ENCODE data around the gene NFX1.
"Not testable (repeated sequence)": the region's sequence is repeated elsewhere in the genome, so short reads cannot be mapped to it uniquely, and the experiment has no call there.

NFX1 gene

GRCh38 chr9:33351547-33351946 lies 61.2 kb downstream of the NFX1 start:
- CTCF ChIA-PET, result interaction anchor here (0.7 to 9.7 kb wide), 2 partner anchors 10 to 22 kb away, joined by 3 to 95 read pairs; no protein-coding TSS in a partner anchor

DNA sequence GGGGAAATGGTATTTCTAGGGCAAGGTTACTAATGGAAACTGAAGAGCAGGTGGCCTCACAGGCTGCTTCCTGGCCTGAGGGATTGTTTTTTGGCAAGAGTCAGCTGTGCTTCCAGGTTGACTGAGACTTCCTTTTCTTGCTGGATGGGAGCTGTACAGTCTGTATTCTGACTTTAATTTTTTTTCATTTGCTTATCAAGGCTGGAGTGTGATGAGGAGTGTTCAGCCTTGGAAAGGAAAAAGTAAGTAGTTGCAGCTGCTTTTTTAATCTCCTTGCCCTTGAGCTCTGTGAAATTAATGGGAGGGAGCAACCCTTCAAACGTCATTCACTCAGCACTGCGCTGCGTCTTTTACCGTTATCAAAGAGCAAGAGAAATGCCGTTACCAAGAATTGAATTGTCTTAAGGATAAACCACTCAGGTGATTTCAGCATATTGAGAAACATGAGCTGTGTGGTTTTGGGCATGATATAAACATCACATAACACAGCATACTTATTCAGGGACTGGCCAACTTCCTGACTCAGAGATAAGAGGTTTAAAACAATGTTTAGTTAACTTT lies 64.4 kb downstream of the NFX1 start:
- CTCF ChIA-PET, result interaction anchor here (9.7 kb wide), 1 partner anchor 19 kb away, joined by 95 read pairs; no protein-coding TSS in a partner anchor
- H3K4me3 ChIP-seq (ENCODE audit: low read depth, low read length), result no peak overlapping the region
- POLR2A ChIA-PET, result no interaction called here
- TF ChIP-seq, protein P1, sequence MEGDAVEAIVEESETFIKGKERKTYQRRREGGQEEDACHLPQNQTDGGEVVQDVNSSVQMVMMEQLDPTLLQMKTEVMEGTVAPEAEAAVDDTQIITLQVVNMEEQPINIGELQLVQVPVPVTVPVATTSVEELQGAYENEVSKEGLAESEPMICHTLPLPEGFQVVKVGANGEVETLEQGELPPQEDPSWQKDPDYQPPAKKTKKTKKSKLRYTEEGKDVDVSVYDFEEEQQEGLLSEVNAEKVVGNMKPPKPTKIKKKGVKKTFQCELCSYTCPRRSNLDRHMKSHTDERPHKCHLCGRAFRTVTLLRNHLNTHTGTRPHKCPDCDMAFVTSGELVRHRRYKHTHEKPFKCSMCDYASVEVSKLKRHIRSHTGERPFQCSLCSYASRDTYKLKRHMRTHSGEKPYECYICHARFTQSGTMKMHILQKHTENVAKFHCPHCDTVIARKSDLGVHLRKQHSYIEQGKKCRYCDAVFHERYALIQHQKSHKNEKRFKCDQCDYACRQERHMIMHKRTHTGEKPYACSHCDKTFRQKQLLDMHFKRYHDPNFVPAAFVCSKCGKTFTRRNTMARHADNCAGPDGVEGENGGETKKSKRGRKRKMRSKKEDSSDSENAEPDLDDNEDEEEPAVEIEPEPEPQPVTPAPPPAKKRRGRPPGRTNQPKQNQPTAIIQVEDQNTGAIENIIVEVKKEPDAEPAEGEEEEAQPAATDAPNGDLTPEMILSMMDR (IDR thresholded peaks at IDR 0.05; ENCODE audit: insufficient read depth, low read length, missing control alignments), result no peak
- no peak for DNase-seq (ENCODE audit: low read depth, low spot score)

More at GRCh38 chr9:33351547-33351946, 61.2 kb downstream of the NFX1 start:
- TF ChIP-seq, protein P1 (IDR thresholded peaks at IDR 0.05; ENCODE audit: insufficient read depth, low read length, missing control alignments), result no peak
- DNase-seq (ENCODE audit: low read depth, low spot score), result no peak
- no peak overlapping the region for H3K4me3 ChIP-seq (ENCODE audit: low read depth, low read length)
- POLR2A ChIA-PET, result interaction anchor here (1.0 kb wide), 1 partner anchor 122 kb away, joined by 3 read pairs; the partner anchor contains the start of gene NOL6

DNA sequence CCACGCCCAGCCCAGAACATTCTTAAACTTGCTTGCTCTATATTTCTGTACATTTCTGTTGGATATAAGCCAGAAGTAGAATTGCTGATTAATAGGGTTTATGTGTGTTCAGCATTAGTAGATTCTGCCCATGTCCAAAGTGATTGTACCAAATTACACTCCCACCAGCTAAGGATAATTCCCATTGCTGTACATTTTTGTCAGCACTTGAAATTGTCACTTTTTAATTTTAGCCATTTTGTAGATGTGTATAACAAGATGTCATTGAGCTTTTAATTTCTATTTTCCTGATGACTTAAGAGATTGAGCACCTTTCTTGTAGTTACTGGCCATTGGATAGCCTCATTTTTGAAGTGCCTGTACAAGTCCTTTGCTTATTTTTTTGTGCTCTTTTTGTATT lies 65.6 kb downstream of the NFX1 start:
- ChIA-PET CTCF (interaction anchor here (1.2 to 9.7 kb wide), 3 partner anchors 18 to 111 kb away, joined by 3 to 95 read pairs (median 3); no protein-coding TSS in a partner anchor), POLR2A (no interaction called here)
- TF ChIP-seq, protein P1 (IDR thresholded peaks at IDR 0.05; ENCODE audit: insufficient read depth, low read length, missing control alignments), result no peak

DNA sequence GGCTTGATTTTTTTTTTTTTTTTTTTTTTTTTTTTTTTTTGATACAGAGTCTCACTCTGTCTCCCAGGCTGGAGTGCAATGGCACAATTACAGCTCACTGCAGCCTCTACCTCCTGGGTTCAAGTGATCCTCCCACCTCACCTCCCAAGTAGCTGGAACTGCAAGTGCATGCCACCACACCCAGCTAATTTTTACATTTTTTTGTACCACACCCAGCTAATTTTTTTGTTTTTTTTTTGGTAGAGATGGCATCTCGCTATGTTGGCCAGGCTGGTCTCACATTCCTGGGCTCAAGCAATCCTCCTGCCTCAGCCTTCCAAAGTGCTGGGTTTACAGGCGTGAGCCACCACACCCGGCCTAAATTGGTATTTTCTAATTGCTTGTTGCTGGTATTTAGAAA lies 68.3 kb downstream of the NFX1 start:
- CTCF ChIA-PET, result interaction anchor here (9.7 kb wide), 1 partner anchor 15 kb away, joined by 95 read pairs; no protein-coding TSS in a partner anchor
- DNase-seq (ENCODE audit: low read depth, low spot score); H3K4me3 ChIP-seq (ENCODE audit: low read depth, low read length); POLR2A ChIA-PET: not testable (repeated sequence)

More for the DNA sequence above, 65.6 kb downstream of the NFX1 start:
- no peak overlapping the region for H3K4me3 ChIP-seq (ENCODE audit: low read depth, low read length)
- DNase-seq (ENCODE audit: low read depth, low spot score), result no peak

GRCh38 chr9:33364127-33364526 lies 73.8 kb downstream of the NFX1 start:
- no peak for DNase-seq (ENCODE audit: low read depth, low spot score)
- TF ChIP-seq, protein P1 (IDR thresholded peaks at IDR 0.05; ENCODE audit: insufficient read depth, low read length, missing control alignments), result no peak
- H3K4me3 ChIP-seq (ENCODE audit: low read depth, low read length), result no peak overlapping the region
- POLR2A ChIA-PET, result no interaction called here
- CTCF ChIA-PET, result interaction anchor here (1.0 to 3.3 kb wide), 2 partner anchors 10 to 102 kb away, joined by 4 to 36 read pairs; no protein-coding TSS in a partner anchor

DNA sequence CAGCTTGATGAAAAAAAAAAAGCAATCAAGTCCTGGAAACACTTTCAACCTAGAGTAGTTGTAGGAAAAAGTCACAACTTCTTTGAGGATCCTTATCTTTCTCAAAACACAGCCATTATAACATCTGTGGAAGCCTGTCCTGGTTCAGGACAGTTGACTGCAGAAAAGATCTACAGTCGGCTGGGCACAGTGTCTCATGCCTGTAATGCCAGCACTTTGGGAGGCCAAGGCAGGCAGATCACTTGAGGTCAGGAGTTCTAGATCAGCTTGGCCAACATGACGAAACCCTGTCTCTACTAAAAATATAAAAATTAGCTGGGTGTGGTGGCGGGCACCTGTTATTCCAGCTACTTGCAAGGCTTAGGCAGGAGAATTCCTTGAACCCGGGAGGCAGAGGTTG lies 74.5 kb downstream of the NFX1 start:
- DNase-seq (ENCODE audit: low read depth, low spot score); H3K4me3 ChIP-seq (ENCODE audit: low read depth, low read length); POLR2A ChIA-PET: not testable (repeated sequence)
- CTCF ChIA-PET, result interaction anchor here (1.0 to 3.3 kb wide), 2 partner anchors 10 to 101 kb away, joined by 4 to 36 read pairs; no protein-coding TSS in a partner anchor

- CTCF ChIA-PET, result interaction anchor here (3.3 kb wide), 1 partner anchor 7 kb away, joined by 36 read pairs; no protein-coding TSS in a partner anchor
- TF ChIP-seq, protein P1 (IDR thresholded peaks at IDR 0.05; ENCODE audit: insufficient read depth, low read length, missing control alignments), result no peak
- H3K4me3 ChIP-seq (ENCODE audit: low read depth, low read length), result no peak overlapping the region
- POLR2A ChIA-PET, result no interaction called here
- no peak for DNase-seq (ENCODE audit: low read depth, low spot score)
Observed at GRCh38 chr9:33366979-33367480, 76.7 kb downstream of the NFX1 start.
